Fibroblast of lung (primary cell): ENCODE measurements around the gene KIF1A.

Experiments
- CTCF ChIP-seq, 2 donors: IDR thresholded peaks in 1 of 2; conservative IDR thresholded peaks in 1 of 2; 1 replicate in 1 of 2; 2 replicates in 1 of 2; pipeline ENCODE4 v1.5.1; 2011 to 2012; ENCODE audit warnings: low read length in 2 of 2, control low read depth in 1 of 2, inconsistent platforms in 1 of 2, low read depth in 1 of 2, mild to moderate bottlenecking in 1 of 2
- EZH2 ChIP-seq: IDR thresholded peaks from 2 replicates; pipeline ENCODE4 v1.5.1; 2012; ENCODE audit warnings: low read length, control low read depth, mild to moderate bottlenecking; ENCODE audit errors: missing control alignments

- TF ChIP-seq CTCF (conservative IDR thresholded peaks at IDR 0.05 in 1 of 2, IDR thresholded peaks at IDR 0.05 in 1 of 2; ENCODE audit: low read depth in 1 of 2, low read length in 2 of 2): no peak
- TF ChIP-seq EZH2: no peak
Measured at GRCh38 chr2:240869109-240869955, 49.3 kb upstream of the KIF1A start.
